Prostate gland (tissue), 2 donors: ENCODE data around the gene MLH1. TPM values are rescaled to one million over a fixed set of nuclear protein-coding genes. Genes with fewer than 3 reads are reported as not detected.
A peak's percentile ranks its signal among the peaks of the same experiment; 100 is the strongest.

Experiments used
- DNase-seq: peaks from one replicate; pipeline ENCODE4 v3.0.0-alpha.2; 2019; ENCODE audit warnings: low spot score
- H3K27ac ChIP-seq, 2 donors: fragments of 200-600 bp; sonication (generic); 2 replicates each; pipeline ENCODE4 v1.5.1; 2017 to 2019
- H3K27me3 ChIP-seq: fragments of 200-600 bp; sonication (generic); replicated peaks from 2 replicates; pipeline ENCODE4 v1.5.1; 2019; ENCODE audit not compliant: insufficient read depth
- H3K36me3 ChIP-seq, 2 donors: fragments of 200-600 bp; sonication (generic); 1 replicate in 1 of 2; 2 replicates in 1 of 2; pipeline versions ENCODE4 v1.5.1 to v1.8.1; 2017 to 2019
- H3K4me1 ChIP-seq: fragments of 200-600 bp; sonication (generic); replicated peaks from 2 replicates; pipeline ENCODE4 v1.5.1; 2019
- H3K4me3 ChIP-seq, 2 donors: fragments of 200-600 bp; sonication (generic); 2 replicates each; pipeline ENCODE4 v1.5.1; 2017 to 2019
- H3K9me3 ChIP-seq: fragments of 200-600 bp; sonication (generic); 2 replicates; pipeline ENCODE4 v1.5.1; 2017
- POLR2A ChIP-seq: fragments of 450-650 bp; IDR thresholded peaks from one replicate; pipeline ENCODE4 v1.6.1; 2016; ENCODE audit warnings: antibody characterized with exemption, mild to moderate bottlenecking
- POLR2AphosphoS5 ChIP-seq: sonication (generic); formaldehyde crosslinking; IDR thresholded peaks from one replicate; pipeline ENCODE4 v1.6.1; 2017; ENCODE audit warnings: antibody characterized with exemption
- WGBS: methylation state at CpG from one replicate; pipeline ENCODE4 v1.1.5; 2018; 5-methylcytosine and 5-hydroxymethylcytosine counted together
- intact Hi-C: fragments of 100-400 bp; cut with DNase I; formaldehyde crosslinking; loops from one replicate; pipeline ENCODE4 v1.14.2; 2022
- total RNA-seq, 2 donors: library from RNA; depleted of rRNA; stranded (reverse); fragments of >200 nt; gene quantifications; one replicate each; pipeline ENCODE4 v1.1.0, GENCODE V29; 2016
- TF ChIP-seq, protein P1 (sequence below), 4 experiments: fragments of 200-600 bp in 2 of 4; fragments of 450-650 bp in 2 of 4; sonication (generic) in 2 of 4; IDR thresholded peaks; 1 replicate in 3 of 4; 2 replicates in 1 of 4; pipeline ENCODE4 v1.5.1; 2016 to 2019; ENCODE audit warnings: antibody characterized with exemption in 4 of 4, mild to moderate bottlenecking in 2 of 4, moderate library complexity in 2 of 4

MLH1 gene
- total RNA-seq, 2 donors from 2014 or later: 49.5 to 50.3 TPM

DNA sequence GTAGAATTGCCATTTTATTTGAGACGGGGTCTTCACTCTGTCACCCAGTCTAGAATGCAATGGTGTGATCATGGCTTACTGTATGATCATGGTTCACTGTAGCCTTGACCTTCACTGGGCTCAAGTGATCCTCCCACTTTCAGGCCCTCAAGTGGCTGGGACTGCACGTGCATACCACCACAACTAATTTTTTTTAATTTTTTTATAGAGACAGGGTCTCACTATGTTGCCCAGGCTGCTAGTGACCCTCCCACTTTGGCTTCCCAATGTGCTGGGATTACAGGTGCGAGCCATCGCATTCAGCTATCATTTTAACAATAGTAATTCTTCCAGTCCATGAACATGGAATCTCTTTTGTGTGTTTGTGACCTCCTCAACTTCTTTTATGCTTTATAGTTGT, 12.3 kb upstream of the MLH1 start:
- no peaks in the 10 kb centered on the region for H3K36me3 ChIP-seq
- no peak overlapping the region for H3K4me3 ChIP-seq
- H3K27me3 ChIP-seq: no peaks in the 10 kb centered on the region
- no peak for TF ChIP-seq POLR2A
- TF ChIP-seq, protein P1, sequence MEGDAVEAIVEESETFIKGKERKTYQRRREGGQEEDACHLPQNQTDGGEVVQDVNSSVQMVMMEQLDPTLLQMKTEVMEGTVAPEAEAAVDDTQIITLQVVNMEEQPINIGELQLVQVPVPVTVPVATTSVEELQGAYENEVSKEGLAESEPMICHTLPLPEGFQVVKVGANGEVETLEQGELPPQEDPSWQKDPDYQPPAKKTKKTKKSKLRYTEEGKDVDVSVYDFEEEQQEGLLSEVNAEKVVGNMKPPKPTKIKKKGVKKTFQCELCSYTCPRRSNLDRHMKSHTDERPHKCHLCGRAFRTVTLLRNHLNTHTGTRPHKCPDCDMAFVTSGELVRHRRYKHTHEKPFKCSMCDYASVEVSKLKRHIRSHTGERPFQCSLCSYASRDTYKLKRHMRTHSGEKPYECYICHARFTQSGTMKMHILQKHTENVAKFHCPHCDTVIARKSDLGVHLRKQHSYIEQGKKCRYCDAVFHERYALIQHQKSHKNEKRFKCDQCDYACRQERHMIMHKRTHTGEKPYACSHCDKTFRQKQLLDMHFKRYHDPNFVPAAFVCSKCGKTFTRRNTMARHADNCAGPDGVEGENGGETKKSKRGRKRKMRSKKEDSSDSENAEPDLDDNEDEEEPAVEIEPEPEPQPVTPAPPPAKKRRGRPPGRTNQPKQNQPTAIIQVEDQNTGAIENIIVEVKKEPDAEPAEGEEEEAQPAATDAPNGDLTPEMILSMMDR (IDR thresholded peaks at IDR 0.05): no peak
- TF ChIP-seq POLR2AphosphoS5: no peak
- intact Hi-C loops: no loop called here
- no peaks in the 10 kb centered on the region for H3K9me3 ChIP-seq
- H3K27ac ChIP-seq: no peak overlapping the region
- DNase-seq: no peak
- H3K4me1 ChIP-seq: no peaks in the 10 kb centered on the region
- WGBS: 95% methylated on average over 4 of the region's 4 CpGs

DNA sequence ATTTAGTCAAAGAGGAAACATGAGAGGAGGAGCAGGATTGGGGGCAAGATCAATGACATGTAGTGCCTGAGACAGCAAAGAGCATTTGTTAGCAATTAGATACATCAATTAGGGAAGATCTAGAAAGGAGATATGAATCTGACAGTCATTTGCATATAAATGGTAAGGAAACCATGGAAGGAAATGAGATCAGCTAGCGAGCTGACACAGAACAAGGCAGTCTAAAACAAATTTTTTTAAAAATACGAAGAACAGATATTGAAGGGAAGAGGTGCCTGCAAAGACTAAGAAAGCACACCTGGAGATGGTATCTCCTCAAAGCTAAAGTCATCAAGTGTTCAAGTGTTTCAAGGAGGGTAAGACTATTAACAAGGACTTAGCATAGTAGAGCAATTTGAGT, 5.0 kb upstream of the MLH1 start:
- 63% methylated on average over 2 of the region's 2 CpGs for WGBS
- TF ChIP-seq POLR2A: no peak
- no peak for TF ChIP-seq POLR2AphosphoS5
- TF ChIP-seq, protein P1 (IDR thresholded peaks at IDR 0.05): no peak
- Histone ChIP-seq H3K27ac (no peak overlapping the region), H3K36me3 (no peaks in the 10 kb centered on the region), H3K4me1 (peaks cover 6% of the 10 kb centered on the region), H3K9me3 (no peaks in the 10 kb centered on the region), H3K27me3 (no peaks in the 10 kb centered on the region), H3K4me3 (no peak overlapping the region)
- intact Hi-C loops: no loop called here
- DNase-seq: no peak

DNA sequence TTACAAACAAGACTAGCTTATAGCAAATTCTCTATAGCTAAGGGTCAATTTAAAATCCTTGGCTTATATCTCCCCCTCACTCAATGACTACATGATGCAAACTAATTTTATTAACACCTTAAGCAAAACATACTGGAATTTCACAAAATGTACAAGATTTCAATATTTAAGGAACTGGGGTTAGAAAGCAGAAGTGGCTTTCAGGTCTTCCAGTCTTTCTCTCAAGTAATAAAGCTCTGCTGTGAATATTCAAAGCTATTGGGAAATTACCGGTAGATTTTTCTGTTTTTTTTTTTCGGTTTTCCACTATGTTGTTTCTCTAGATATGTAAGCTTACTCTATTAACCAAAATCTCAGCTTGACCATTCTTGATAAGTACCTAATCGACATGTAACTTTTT, 4.3 kb upstream of the MLH1 start:
- Histone ChIP-seq H3K27me3 (no peaks in the 10 kb centered on the region), H3K36me3 (no peaks in the 10 kb centered on the region), H3K27ac (no peak overlapping the region), H3K9me3 (no peaks in the 10 kb centered on the region), H3K4me1 (peaks cover 6% of the 10 kb centered on the region), H3K4me3 (peak overlapping the region in 1 of 2 donors; percentile 81)
- no peak for DNase-seq
- intact Hi-C loops: no loop called here
- 53% methylated on average over 3 of the region's 3 CpGs for WGBS
- TF ChIP-seq POLR2AphosphoS5 (no peak), POLR2A (no peak)
- TF ChIP-seq, protein P1 (IDR thresholded peaks at IDR 0.05): no peak

DNA sequence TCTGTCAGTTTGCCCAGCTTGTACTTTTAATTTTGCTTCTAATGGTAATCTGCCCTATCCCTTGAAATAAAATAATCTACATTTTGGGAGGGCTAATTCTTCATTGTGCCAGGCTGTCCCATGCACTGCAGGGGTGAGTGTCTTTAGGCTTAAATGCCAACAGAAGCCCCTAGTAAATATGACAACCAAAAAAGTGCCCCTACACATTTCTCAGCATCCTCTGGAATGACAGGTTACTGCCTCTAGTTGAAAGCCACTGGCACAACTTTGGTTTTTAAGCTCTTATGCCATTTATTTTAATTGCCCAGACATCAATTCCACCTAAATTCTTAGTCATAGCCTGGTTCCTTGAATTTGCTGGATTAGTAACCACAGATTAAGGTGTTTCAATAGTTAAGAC, 3.8 kb upstream of the MLH1 start:
- Histone ChIP-seq H3K27me3 (no peaks in the 10 kb centered on the region), H3K4me1 (peaks cover 6% of the 10 kb centered on the region), H3K36me3 (no peaks in the 10 kb centered on the region), H3K4me3 (peak overlapping the region in 1 of 2 donors; percentile 81), H3K27ac (no peak overlapping the region), H3K9me3 (no peaks in the 10 kb centered on the region)
- no peak for TF ChIP-seq POLR2AphosphoS5
- TF ChIP-seq, protein P1 (IDR thresholded peaks at IDR 0.05): no peak
- TF ChIP-seq POLR2A: no peak
- intact Hi-C loops: no loop called here
- no peak for DNase-seq

DNA sequence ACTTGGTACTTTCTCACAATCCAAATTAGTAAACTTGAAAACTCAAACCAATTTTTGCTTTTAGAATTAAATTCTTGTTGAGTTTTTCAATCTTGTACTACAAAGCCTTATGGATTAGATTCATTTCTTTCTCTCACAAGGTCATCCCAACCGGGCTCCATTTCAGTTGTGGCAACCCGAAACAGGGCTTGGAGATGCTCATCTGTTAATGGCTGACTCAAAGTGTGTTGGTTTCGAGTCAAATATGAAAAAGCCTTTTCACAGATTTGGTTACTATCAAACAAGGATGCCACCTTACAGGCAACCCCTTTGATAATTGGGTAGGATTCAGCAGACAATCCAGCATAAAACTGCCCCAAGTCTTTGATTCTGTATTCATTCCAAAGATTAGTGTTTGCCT, 2.2 kb upstream of the MLH1 start:
- WGBS: 67% methylated on average over 3 of the region's 3 CpGs
- H3K4me3 ChIP-seq: peak overlapping the region; percentile 63 to 81
- H3K4me1 ChIP-seq: peaks cover 6% of the 10 kb centered on the region
- no peaks in the 10 kb centered on the region for H3K36me3 ChIP-seq
- intact Hi-C loops: no loop called here
- no peaks in the 10 kb centered on the region for H3K9me3 ChIP-seq
- DNase-seq: no peak
- no peaks in the 10 kb centered on the region for H3K27me3 ChIP-seq
- H3K27ac ChIP-seq: peak overlapping the region; percentile 98 to 99
- TF ChIP-seq POLR2AphosphoS5 (no peak), POLR2A (no peak)
- TF ChIP-seq, protein P1 (IDR thresholded peaks at IDR 0.05): no peak
